BE2C (cell line): ENCODE data around the gene MYH15.

Source experiments
- DNase-seq: peaks from one replicate; pipeline ENCODE4 v3.0.0-alpha.2; 2020
- H3K27me3 ChIP-seq: fragments of 250-450 bp; sonication (Bioruptor Pico); 2 replicates; pipeline ENCODE4 v1.5.1; 2020; ENCODE audit warnings: mild to moderate bottlenecking
- H3K36me3 ChIP-seq: fragments of 250-450 bp; sonication (Bioruptor Pico); 2 replicates; pipeline ENCODE4 v1.5.1; 2020; ENCODE audit warnings: mild to moderate bottlenecking
- H3K4me1 ChIP-seq: fragments of 250-450 bp; sonication (Bioruptor Pico); 2 replicates; pipeline ENCODE4 v1.5.1; 2020
- H3K4me3 ChIP-seq: 2 replicates; pipeline ENCODE4 v1.5.1; 2011; ENCODE audit warnings: low read depth, low read length
- H3K9me3 ChIP-seq: fragments of 250-450 bp; sonication (Bioruptor Pico); 2 replicates; pipeline ENCODE4 v1.5.1; 2020
- TF ChIP-seq, protein P1 (sequence below): IDR thresholded peaks from 2 replicates; pipeline ENCODE4 v1.5.1; 2012; ENCODE audit warnings: mild to moderate bottlenecking, low read depth, low read length

MYH15 gene

DNA sequence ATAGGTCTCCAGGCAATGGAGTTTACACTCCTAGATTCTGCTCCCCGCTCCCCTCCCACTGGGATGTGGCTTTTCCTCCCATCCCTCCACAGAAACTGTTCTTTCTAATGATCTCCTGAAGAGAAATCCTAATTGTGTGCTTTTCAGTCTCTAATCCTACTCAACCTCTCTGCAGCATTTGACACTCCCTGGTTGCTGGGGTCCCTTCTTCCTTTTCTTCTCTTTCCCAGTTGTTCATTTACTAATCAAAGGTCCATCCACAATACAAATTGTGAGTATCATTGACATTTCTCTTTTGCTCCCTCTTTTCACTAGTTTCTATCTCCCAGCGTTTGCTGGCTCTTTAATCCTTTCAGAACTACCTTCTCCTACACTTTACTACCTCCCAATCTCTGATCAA lies 6.5 kb upstream of the MYH15 start:
- no peak overlapping the region for H3K4me3 ChIP-seq
- TF ChIP-seq, protein P1, sequence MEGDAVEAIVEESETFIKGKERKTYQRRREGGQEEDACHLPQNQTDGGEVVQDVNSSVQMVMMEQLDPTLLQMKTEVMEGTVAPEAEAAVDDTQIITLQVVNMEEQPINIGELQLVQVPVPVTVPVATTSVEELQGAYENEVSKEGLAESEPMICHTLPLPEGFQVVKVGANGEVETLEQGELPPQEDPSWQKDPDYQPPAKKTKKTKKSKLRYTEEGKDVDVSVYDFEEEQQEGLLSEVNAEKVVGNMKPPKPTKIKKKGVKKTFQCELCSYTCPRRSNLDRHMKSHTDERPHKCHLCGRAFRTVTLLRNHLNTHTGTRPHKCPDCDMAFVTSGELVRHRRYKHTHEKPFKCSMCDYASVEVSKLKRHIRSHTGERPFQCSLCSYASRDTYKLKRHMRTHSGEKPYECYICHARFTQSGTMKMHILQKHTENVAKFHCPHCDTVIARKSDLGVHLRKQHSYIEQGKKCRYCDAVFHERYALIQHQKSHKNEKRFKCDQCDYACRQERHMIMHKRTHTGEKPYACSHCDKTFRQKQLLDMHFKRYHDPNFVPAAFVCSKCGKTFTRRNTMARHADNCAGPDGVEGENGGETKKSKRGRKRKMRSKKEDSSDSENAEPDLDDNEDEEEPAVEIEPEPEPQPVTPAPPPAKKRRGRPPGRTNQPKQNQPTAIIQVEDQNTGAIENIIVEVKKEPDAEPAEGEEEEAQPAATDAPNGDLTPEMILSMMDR, result no peak
- H3K27me3 ChIP-seq, result no peaks in the 10 kb centered on the region
- no peak for DNase-seq
- no peaks in the 10 kb centered on the region for H3K36me3 ChIP-seq
- H3K9me3 ChIP-seq, result no peaks in the 10 kb centered on the region
- H3K4me1 ChIP-seq, result peaks cover 8% of the 10 kb centered on the region

DNA sequence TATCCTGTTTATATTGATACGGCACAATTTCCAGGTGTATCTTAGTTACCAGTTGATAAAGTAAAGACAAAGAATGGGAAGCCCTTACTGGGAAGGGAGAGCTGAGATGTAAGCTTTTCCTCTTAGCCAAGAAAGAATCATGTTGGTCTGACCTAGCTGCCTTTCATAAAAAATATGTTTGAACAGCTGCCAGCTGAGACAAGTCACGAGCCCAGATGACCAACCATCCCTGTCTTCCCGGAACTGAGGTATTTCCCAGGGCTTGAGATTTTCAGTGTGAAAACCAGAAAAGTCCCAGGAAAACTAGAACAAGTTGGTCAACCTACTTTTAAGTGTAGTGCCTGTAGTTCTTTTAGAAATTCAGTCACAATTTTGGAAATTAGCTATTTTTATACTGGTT lies 3.6 kb upstream of the MYH15 start:
- Histone ChIP-seq H3K4me3 (no peak overlapping the region), H3K4me1 (peaks cover 27% of the 10 kb centered on the region), H3K36me3 (no peaks in the 10 kb centered on the region), H3K27me3 (no peaks in the 10 kb centered on the region), H3K9me3 (no peaks in the 10 kb centered on the region)
- DNase-seq, result no peak
- TF ChIP-seq, protein P1, result no peak

DNA sequence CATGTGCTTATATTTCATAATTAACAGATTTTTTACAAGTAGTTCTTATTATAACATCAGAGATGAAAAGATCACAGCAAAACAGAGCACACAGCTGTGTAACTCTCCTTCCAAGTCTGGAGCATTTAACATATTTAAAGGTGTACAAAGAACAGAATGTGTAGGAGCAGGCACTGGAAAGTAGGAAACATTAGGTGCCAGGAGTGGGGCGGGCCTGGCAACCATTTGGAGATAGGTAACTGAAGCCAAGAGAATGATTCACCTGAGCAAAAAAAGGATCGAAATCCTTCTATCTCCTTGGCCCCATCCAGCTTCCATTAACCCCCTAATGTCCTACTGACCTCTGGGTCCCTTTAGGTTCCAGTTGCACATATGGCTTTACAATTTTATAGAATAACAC lies 2.3 kb upstream of the MYH15 start:
- no peaks in the 10 kb centered on the region for H3K36me3 ChIP-seq
- DNase-seq, result no peak
- peaks cover 39% of the 10 kb centered on the region for H3K4me1 ChIP-seq
- H3K4me3 ChIP-seq, result no peak overlapping the region
- H3K27me3 ChIP-seq, result no peaks in the 10 kb centered on the region
- TF ChIP-seq, protein P1, result no peak
- no peaks in the 10 kb centered on the region for H3K9me3 ChIP-seq

DNA sequence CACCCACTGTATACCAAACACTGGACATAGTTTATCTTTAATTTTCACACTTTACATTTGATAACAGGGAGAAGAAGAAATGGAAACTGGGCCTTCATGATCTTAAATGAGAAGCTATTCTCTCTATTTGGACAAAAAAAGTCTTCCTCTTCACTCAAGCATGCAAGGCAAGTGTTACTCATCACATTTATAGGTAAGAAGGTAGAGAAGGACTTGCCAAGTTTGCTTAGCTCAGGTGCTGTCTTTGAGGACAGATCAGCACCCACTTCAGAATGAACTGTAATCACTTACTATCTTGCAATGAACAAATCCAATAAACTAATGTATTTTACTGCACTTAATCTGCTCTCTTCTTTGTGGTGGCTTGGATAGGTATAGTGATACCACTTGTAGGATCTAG lies 1.1 kb upstream of the MYH15 start:
- no peak for DNase-seq
- H3K4me3 ChIP-seq, result no peak overlapping the region
- TF ChIP-seq, protein P1, result no peak
- H3K27me3 ChIP-seq, result no peaks in the 10 kb centered on the region
- peaks cover 40% of the 10 kb centered on the region for H3K4me1 ChIP-seq
- no peaks in the 10 kb centered on the region for H3K9me3 ChIP-seq
- no peaks in the 10 kb centered on the region for H3K36me3 ChIP-seq

DNA sequence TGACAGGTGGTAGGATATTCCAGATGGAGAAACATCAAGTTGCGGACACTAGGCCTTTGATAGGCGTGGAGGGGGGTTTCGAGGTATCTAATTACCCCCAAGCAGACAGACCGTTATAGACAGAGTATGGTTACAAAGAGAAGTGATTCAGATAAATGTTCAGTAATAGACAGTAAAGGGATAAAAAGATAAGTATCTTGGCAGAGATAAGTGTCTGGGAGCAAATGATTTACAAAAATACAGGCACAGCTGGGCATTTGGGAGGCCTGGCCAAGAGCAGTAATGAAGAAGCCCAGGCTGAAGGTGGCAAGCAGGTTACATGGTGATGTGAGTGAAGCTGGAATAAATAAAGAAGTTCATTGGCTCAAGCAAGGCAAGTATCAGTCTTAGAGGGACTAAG lies 659 bp upstream of the MYH15 start:
- no peak overlapping the region for H3K4me3 ChIP-seq
- no peaks in the 10 kb centered on the region for H3K9me3 ChIP-seq
- H3K27me3 ChIP-seq, result no peaks in the 10 kb centered on the region
- TF ChIP-seq, protein P1, result no peak
- no peaks in the 10 kb centered on the region for H3K36me3 ChIP-seq
- H3K4me1 ChIP-seq, result peaks cover 40% of the 10 kb centered on the region
- DNase-seq, result no peak

DNA sequence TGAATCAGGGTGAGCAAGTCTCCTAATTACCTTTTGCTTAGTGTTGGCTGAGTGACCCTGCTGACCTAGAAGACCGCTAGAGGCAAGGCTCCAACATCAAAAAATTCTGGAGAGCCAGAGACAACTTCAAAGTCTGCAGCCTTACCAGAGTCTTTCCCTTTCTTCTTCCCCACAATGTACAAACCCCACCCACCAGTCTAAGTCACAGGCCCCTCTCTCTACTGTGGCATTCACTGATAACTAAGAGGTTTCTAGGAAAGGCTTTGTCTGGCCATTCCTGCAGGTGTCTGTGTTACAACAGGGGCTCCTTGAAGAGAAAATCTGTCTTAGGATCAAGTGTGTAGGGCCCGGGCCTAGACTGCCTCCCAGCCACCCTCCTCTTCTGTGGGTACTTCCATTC lies 525 bp downstream of the MYH15 start:
- DNase-seq, result peak; percentile 20
- TF ChIP-seq, protein P1, result no peak

More for the DNA sequence above, 525 bp downstream of the MYH15 start:
- H3K9me3 ChIP-seq, result no peaks in the 10 kb centered on the region
- H3K4me3 ChIP-seq, result peak overlapping the region; percentile 3; the same call in 1 of the 2 replicates
- H3K27me3 ChIP-seq, result no peaks in the 10 kb centered on the region
- no peaks in the 10 kb centered on the region for H3K36me3 ChIP-seq
- peaks cover 40% of the 10 kb centered on the region for H3K4me1 ChIP-seq
